HCT116 (cell line): Measurements from ENCODE around the gene IL1F10. TPM values are rescaled to one million over a fixed set of nuclear protein-coding genes. Genes with fewer than 3 reads are reported as not detected.

Source experiments
- ATAC-seq: fragments of 200-7000 bp; cut with Tn5 transposase; 2 replicates; pipeline ENCODE4 v1.9.1; 2020; ENCODE audit warnings: mild to moderate bottlenecking, moderate library complexity
- BruUV-seq: library from RNA; stranded (reverse); fragments of 400-500 nt; replicated peaks from 2 replicates; lab custom pipeline; 2021; lab: Mats Ljungman, UMichigan
- CTCF ChIA-PET: fragments of 300-600 bp; sonication (Branson Sonifier 250); formaldehyde crosslinking; loops from one replicate; lab custom pipeline; 2021; ENCODE audit warnings: antibody characterized with exemption; lab: Charles Lee
- POLR2A ChIA-PET: fragments of 300-600, 350-600 bp; sonication (Branson Sonifier 250); formaldehyde crosslinking; loops from one replicate; lab custom pipeline; 2021; ENCODE audit warnings: antibody characterized with exemption; lab: Charles Lee
- RAD21 ChIA-PET, 2 experiments: fragments of 300-600 bp; sonication (Branson Sonifier 250); formaldehyde crosslinking; loops; one replicate each; lab custom pipeline; 2023; ENCODE audit warnings: low total read pairs in 2 of 2; ENCODE audit not compliant: uncharacterized antibody in 2 of 2, unreplicated experiment in 2 of 2, low non-redundant PET in 1 of 2; lab: Charles Lee
- DNase-seq: peaks from one replicate; pipeline ENCODE4 v3.0.0-alpha.2; 2010; ENCODE audit warnings: low read depth, low spot score
- H2AFZ ChIP-seq: fragments of 200-600 bp; shearing (Covaris generic), sonication (generic); 2 replicates; pipeline ENCODE4 v1.6.1; 2017; ENCODE audit warnings: low read depth, mixed run types, mixed read lengths, antibody characterized with exemption, low read length; ENCODE audit not compliant: poor library complexity, severe bottlenecking
- H3K27ac ChIP-seq: 2 replicates; pipeline ENCODE4 v1.5.1; 2012; ENCODE audit warnings: low read depth, low read length
- H3K27me3 ChIP-seq: fragments of 200-600 bp; sonication (generic); 2 replicates; pipeline ENCODE4 v1.6.1; 2016; ENCODE audit warnings: mixed run types, low read length, mixed read lengths; ENCODE audit not compliant: insufficient read depth
- H3K36me3 ChIP-seq, 2 experiments: fragments of 200-500 bp in 1 of 2; fragments of 200-600 bp in 1 of 2; sonication (Bioruptor generic) in 1 of 2; sonication (generic) in 1 of 2; 2 replicates each; pipeline versions ENCODE4 v1.5.1 to v1.6.1; 2014 to 2016; ENCODE audit warnings: low read length in 2 of 2, inconsistent platforms in 1 of 2, mixed read lengths in 1 of 2, mixed run types in 1 of 2; ENCODE audit not compliant: insufficient read depth in 2 of 2, control insufficient read depth in 1 of 2
- H3K4me1 ChIP-seq, 2 experiments: fragments of 200-600 bp in 1 of 2; sonication (generic) in 1 of 2; 2 replicates each; pipeline versions ENCODE4 v1.5.1 to v1.6.1; 2012 to 2017; ENCODE audit warnings: low read length in 2 of 2, inconsistent platforms in 1 of 2, mild to moderate bottlenecking in 1 of 2, mixed read lengths in 1 of 2, mixed run types in 1 of 2, moderate library complexity in 1 of 2; ENCODE audit not compliant: insufficient read depth in 2 of 2, control insufficient read depth in 1 of 2
- H3K4me2 ChIP-seq: fragments of 200-600 bp; sonication (generic); 2 replicates; pipeline ENCODE4 v1.6.1; 2017; ENCODE audit warnings: mixed run types, low read length, mixed read lengths
- H3K4me3 ChIP-seq, 2 experiments: fragments of 200-600 bp in 1 of 2; sonication (generic) in 1 of 2; replicated peaks in 1 of 2; 2 replicates each; pipeline ENCODE4 v1.5.1; 2011 to 2016; ENCODE audit warnings: low read length in 2 of 2, control low read depth in 1 of 2, low read depth in 1 of 2, mild to moderate bottlenecking in 1 of 2, mixed read lengths in 1 of 2, mixed run types in 1 of 2
- H3K79me2 ChIP-seq: fragments of 200-600 bp; sonication (generic); 2 replicates; pipeline ENCODE4 v1.6.1; 2017; ENCODE audit warnings: mild to moderate bottlenecking, mixed run types, low read length, moderate library complexity, mixed read lengths; ENCODE audit not compliant: insufficient read depth
- H3K9ac ChIP-seq: fragments of 200-600 bp; sonication (generic); 2 replicates; pipeline ENCODE4 v1.6.1; 2016; ENCODE audit warnings: low read length, mixed read lengths
- H3K9me2 ChIP-seq: fragments of 200-600 bp; sonication (generic), shearing (Covaris generic); 2 replicates; pipeline ENCODE4 v1.6.1; 2017; ENCODE audit warnings: mixed run types, mild to moderate bottlenecking, moderate library complexity; ENCODE audit not compliant: insufficient read depth
- H3K9me3 ChIP-seq, 2 experiments: fragments of 200-500 bp in 1 of 2; fragments of 200-600 bp in 1 of 2; sonication (Bioruptor generic) in 1 of 2; sonication (generic) in 1 of 2; 2 replicates each; pipeline ENCODE4 v1.6.1; 2014 to 2017; ENCODE audit warnings: low read length in 2 of 2, mixed read lengths in 2 of 2, inconsistent platforms in 1 of 2, low read depth in 1 of 2, mild to moderate bottlenecking in 1 of 2, mixed run types in 1 of 2, moderate library complexity in 1 of 2; ENCODE audit not compliant: control insufficient read depth in 1 of 2, insufficient read depth in 1 of 2
- H4K20me1 ChIP-seq: fragments of 200-600 bp; sonication (generic), shearing (Covaris generic); 2 replicates; pipeline ENCODE4 v1.6.1; 2017; ENCODE audit warnings: mixed run types, mild to moderate bottlenecking, moderate library complexity; ENCODE audit not compliant: insufficient read depth
- CEBPB ChIP-seq: IDR thresholded peaks from 2 replicates; pipeline ENCODE4 v1.6.1; 2012; ENCODE audit warnings: low read depth
- CTCF ChIP-seq, 3 experiments: fragments of 200-600 bp in 1 of 3; sonication (generic) in 1 of 3; IDR thresholded peaks in 2 of 3; conservative IDR thresholded peaks in 1 of 3; 2 replicates each; pipeline ENCODE4 v1.5.1; 2012 to 2017; ENCODE audit warnings: low read depth in 2 of 3, low read length in 2 of 3, antibody characterized with exemption in 1 of 3, borderline replicate concordance in 1 of 3, control low read depth in 1 of 3, mild to moderate bottlenecking in 1 of 3, mixed read lengths in 1 of 3, mixed run types in 1 of 3, moderate library complexity in 1 of 3; ENCODE audit not compliant: insufficient read depth in 1 of 3
- EZH2 ChIP-seq: fragments of 200-600 bp; sonication (generic); IDR thresholded peaks from 2 replicates; pipeline ENCODE4 v1.6.1; 2017; ENCODE audit warnings: antibody characterized with exemption, mixed run types
- EZH2phosphoT487 ChIP-seq: fragments of 200-600 bp; IDR thresholded peaks from 2 replicates; pipeline ENCODE4 v1.6.1; 2018; ENCODE audit warnings: antibody characterized with exemption, borderline replicate concordance
- FOSL1 ChIP-seq: IDR thresholded peaks from 2 replicates; pipeline ENCODE4 v1.6.1; 2012; ENCODE audit warnings: low read depth
- JUND ChIP-seq: IDR thresholded peaks from 2 replicates; pipeline ENCODE4 v1.6.1; 2012
- POLR2AphosphoS5 ChIP-seq: IDR thresholded peaks from 2 replicates; pipeline ENCODE4 v1.6.1; 2011; ENCODE audit warnings: mild to moderate bottlenecking, low read depth, low read length, moderate library complexity
- RAD21 ChIP-seq: IDR thresholded peaks from 2 replicates; pipeline ENCODE4 v1.6.1; 2012; ENCODE audit warnings: low read depth, mild to moderate bottlenecking
- SRF ChIP-seq: IDR thresholded peaks from 2 replicates; pipeline ENCODE4 v1.6.1; 2012; ENCODE audit warnings: low read depth
- ZFX ChIP-seq: fragments of 450-650 bp; IDR thresholded peaks from 2 replicates; pipeline ENCODE4 v1.6.1; 2017
- ZNF274 ChIP-seq: fragments of 200-500 bp; sonication (Bioruptor generic); IDR thresholded peaks from 2 replicates; pipeline ENCODE4 v1.6.1; 2014; ENCODE audit warnings: mild to moderate bottlenecking, low read depth, low read length, inconsistent platforms
- intact Hi-C: fragments of 100-400 bp; cut with micrococcal nuclease; formaldehyde crosslinking; loops from 2 replicates; pipeline ENCODE4 v1.10.0; 2022
- total RNA-seq: library from RNA; stranded (reverse); gene quantifications from one replicate; pipeline ENCODE4 v1.2.1, GENCODE V29; 2021; ENCODE audit not compliant: unreplicated experiment
- TF ChIP-seq, protein P1 (sequence below): IDR thresholded peaks from 2 replicates; pipeline ENCODE4 v1.6.1; 2011; ENCODE audit warnings: mild to moderate bottlenecking, low read length, moderate library complexity; ENCODE audit not compliant: insufficient replicate concordance; ENCODE audit errors: extremely low read depth
- TF ChIP-seq, protein P2 (sequence below): IDR thresholded peaks from 2 replicates; pipeline ENCODE4 v1.6.1; 2012; ENCODE audit warnings: low read depth

IL1F10 gene
- total RNA-seq, 1 experiment from 2014 or later, result not detected

GRCh38 chr2:113028112-113028511 lies 39.7 kb upstream of the IL1F10 start:
- POLR2A ChIA-PET, result no interaction called here
- no peaks in the 10 kb centered on the region for H3K9me2 ChIP-seq
- no peaks in the 10 kb centered on the region for H3K79me2 ChIP-seq
- H4K20me1 ChIP-seq, result no peaks in the 10 kb centered on the region
- H3K36me3 ChIP-seq, result no peaks in the 10 kb centered on the region
- H3K4me3 ChIP-seq, result no peak overlapping the region
- no TSS peak for BruUV-seq
- H3K9me3 ChIP-seq, result no peaks in the 10 kb centered on the region
- no peak for ATAC-seq
- peaks cover 87% of the 10 kb centered on the region for H3K27me3 ChIP-seq
- no peaks in the 10 kb centered on the region for H3K4me1 ChIP-seq
- TF ChIP-seq, protein P1, sequence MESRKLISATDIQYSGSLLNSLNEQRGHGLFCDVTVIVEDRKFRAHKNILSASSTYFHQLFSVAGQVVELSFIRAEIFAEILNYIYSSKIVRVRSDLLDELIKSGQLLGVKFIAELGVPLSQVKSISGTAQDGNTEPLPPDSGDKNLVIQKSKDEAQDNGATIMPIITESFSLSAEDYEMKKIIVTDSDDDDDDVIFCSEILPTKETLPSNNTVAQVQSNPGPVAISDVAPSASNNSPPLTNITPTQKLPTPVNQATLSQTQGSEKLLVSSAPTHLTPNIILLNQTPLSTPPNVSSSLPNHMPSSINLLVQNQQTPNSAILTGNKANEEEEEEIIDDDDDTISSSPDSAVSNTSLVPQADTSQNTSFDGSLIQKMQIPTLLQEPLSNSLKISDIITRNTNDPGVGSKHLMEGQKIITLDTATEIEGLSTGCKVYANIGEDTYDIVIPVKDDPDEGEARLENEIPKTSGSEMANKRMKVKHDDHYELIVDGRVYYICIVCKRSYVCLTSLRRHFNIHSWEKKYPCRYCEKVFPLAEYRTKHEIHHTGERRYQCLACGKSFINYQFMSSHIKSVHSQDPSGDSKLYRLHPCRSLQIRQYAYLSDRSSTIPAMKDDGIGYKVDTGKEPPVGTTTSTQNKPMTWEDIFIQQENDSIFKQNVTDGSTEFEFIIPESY, result no peak
- TF ChIP-seq CEBPB, result no peak
- no peak for TF ChIP-seq FOSL1
- TF ChIP-seq EZH2phosphoT487, result no peak
- no peak for TF ChIP-seq SRF
- TF ChIP-seq, protein P2, sequence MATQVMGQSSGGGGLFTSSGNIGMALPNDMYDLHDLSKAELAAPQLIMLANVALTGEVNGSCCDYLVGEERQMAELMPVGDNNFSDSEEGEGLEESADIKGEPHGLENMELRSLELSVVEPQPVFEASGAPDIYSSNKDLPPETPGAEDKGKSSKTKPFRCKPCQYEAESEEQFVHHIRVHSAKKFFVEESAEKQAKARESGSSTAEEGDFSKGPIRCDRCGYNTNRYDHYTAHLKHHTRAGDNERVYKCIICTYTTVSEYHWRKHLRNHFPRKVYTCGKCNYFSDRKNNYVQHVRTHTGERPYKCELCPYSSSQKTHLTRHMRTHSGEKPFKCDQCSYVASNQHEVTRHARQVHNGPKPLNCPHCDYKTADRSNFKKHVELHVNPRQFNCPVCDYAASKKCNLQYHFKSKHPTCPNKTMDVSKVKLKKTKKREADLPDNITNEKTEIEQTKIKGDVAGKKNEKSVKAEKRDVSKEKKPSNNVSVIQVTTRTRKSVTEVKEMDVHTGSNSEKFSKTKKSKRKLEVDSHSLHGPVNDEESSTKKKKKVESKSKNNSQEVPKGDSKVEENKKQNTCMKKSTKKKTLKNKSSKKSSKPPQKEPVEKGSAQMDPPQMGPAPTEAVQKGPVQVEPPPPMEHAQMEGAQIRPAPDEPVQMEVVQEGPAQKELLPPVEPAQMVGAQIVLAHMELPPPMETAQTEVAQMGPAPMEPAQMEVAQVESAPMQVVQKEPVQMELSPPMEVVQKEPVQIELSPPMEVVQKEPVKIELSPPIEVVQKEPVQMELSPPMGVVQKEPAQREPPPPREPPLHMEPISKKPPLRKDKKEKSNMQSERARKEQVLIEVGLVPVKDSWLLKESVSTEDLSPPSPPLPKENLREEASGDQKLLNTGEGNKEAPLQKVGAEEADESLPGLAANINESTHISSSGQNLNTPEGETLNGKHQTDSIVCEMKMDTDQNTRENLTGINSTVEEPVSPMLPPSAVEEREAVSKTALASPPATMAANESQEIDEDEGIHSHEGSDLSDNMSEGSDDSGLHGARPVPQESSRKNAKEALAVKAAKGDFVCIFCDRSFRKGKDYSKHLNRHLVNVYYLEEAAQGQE, result no peak
- no peak for TF ChIP-seq RAD21
- TF ChIP-seq ZFX, result no peak
- no peak for TF ChIP-seq EZH2
- no peak for TF ChIP-seq ZNF274
- TF ChIP-seq CTCF (IDR thresholded peaks at IDR 0.05 in 2 of 3, conservative IDR thresholded peaks at IDR 0.05 in 1 of 3; ENCODE audit: borderline replicate concordance in 1 of 3, insufficient read depth in 1 of 3, low read depth in 2 of 3, low read length in 2 of 3), result no peak
- no peak for TF ChIP-seq POLR2AphosphoS5
- TF ChIP-seq JUND, result no peak
- RAD21 ChIA-PET, result no interaction called here
- intact Hi-C loops, result no loop called here
- no peak for DNase-seq
- CTCF ChIA-PET, result no interaction called here
- no peak overlapping the region for H3K4me2 ChIP-seq
- H3K9ac ChIP-seq, result no peak overlapping the region
- H3K27ac ChIP-seq, result no peak overlapping the region
- no peak overlapping the region for H2AFZ ChIP-seq
